ENCODE results near the gene CAMTA1.

GRCh38 chr1:7504438-7504720 lies 719.1 kb downstream of the CAMTA1 start:
- TF ChIP-seq CTCF (tag by site-specific recombination; IDR thresholded peaks at IDR 0.05) (no peak), PRDM10 (tag by site-specific recombination; IDR thresholded peaks at IDR 0.05) (no peak), ZNF555 (tag by site-specific recombination; conservative IDR thresholded peaks at IDR 0.05) (no peak), ZNF169 (tag by site-specific recombination; IDR thresholded peaks at IDR 0.05) (no peak), ZNF513 (tag by site-specific recombination; IDR thresholded peaks at IDR 0.05) (no peak), ZNF561 (tag by site-specific recombination; IDR thresholded peaks at IDR 0.05; ENCODE audit: borderline replicate concordance) (no peak), PRDM1 (tag by site-specific recombination; IDR thresholded peaks at IDR 0.05) (no peak), ZNF580 (tag by site-specific recombination; IDR thresholded peaks at IDR 0.05) (no peak), ZNF274 (IDR thresholded peaks at IDR 0.05; ENCODE audit: low read length) (no peak), ZNF274 (tag by site-specific recombination; IDR thresholded peaks at IDR 0.05; ENCODE audit: borderline replicate concordance) (no peak), OVOL3 (tag by site-specific recombination; IDR thresholded peaks at IDR 0.05) (no peak), HOXA7 (CRISPR knock-in tag; IDR thresholded peaks at IDR 0.05; ENCODE audit: borderline replicate concordance) (no peak)

Measured in HEK293 (cell line).